RWPE2 (cell line): ENCODE data around the gene LRMDA.

Experiments
- ATAC-seq: fragments of 200-7000 bp; cut with Tn5 transposase; 3 replicates; pipeline ENCODE4 v1.9.1; 2021; ENCODE audit warnings: low read depth
- DNase-seq: peaks from one replicate; pipeline ENCODE4 v3.0.0-alpha.2; 2020; ENCODE audit warnings: low spot score
- H3K27ac ChIP-seq: fragments of 450-650 bp; 2 replicates; pipeline ENCODE4 v1.5.1; 2017; ENCODE audit warnings: mild to moderate bottlenecking; ENCODE audit not compliant: poor library complexity, severe bottlenecking
- H3K27me3 ChIP-seq: fragments of 250-450 bp; sonication (Bioruptor Pico); 2 replicates; pipeline ENCODE4 v1.5.1; 2021; ENCODE audit warnings: mild to moderate bottlenecking, moderate library complexity; ENCODE audit not compliant: insufficient read depth, poor library complexity, severe bottlenecking
- H3K36me3 ChIP-seq: fragments of 250-450 bp; sonication (Bioruptor Pico); 2 replicates; pipeline ENCODE4 v1.5.1; 2020; ENCODE audit warnings: low read depth, mild to moderate bottlenecking, moderate library complexity
- H3K4me1 ChIP-seq: fragments of 250-450 bp; sonication (Bioruptor Pico); 2 replicates; pipeline ENCODE4 v1.5.1; 2021; ENCODE audit warnings: mild to moderate bottlenecking, moderate library complexity; ENCODE audit not compliant: insufficient read depth, poor library complexity, severe bottlenecking
- H3K4me3 ChIP-seq: fragments of 250-450 bp; sonication (Bioruptor Pico); 2 replicates; pipeline ENCODE4 v1.5.1; 2021; ENCODE audit warnings: mild to moderate bottlenecking, moderate library complexity; ENCODE audit not compliant: severe bottlenecking
- H3K9me3 ChIP-seq: fragments of 250-450 bp; sonication (Bioruptor Pico); 2 replicates; pipeline ENCODE4 v1.5.1; 2021; ENCODE audit warnings: mild to moderate bottlenecking, moderate library complexity; ENCODE audit not compliant: severe bottlenecking
- TF ChIP-seq, protein P1 (sequence below): fragments of 450-650 bp; IDR thresholded peaks from one replicate; pipeline ENCODE4 v1.5.1; 2017; ENCODE audit warnings: mild to moderate bottlenecking, moderate library complexity; ENCODE audit not compliant: poor library complexity, severe bottlenecking

LRMDA gene

DNA sequence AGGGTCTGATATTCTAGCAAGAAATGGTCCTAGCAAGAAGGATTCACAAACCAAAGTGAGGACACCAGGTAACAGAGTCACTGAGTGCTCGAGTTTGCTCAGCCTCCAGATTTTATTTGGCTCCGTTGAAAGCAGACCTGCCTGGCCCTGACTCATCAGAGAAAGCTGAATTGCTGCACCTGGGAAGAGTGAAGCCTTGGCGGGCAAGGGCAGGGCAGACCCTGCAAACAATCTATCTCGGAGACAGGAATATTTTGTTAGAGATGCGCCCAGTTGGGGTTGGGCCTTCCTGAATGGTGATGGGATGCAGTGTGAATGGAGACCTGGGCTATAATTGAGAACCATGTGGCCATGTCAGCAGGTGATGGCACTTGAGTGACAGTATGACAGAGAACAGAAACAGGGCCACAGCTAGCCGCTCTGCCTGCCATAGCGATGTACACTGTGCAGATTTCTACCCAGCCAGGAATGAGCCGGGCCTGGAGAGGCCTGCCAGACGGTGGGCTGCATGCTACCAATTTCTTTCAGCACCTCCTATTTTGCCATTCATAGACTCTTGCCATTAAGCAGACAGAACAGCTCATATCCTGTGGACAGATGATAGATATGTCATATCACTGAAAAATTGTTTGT, 744.2 kb downstream of the LRMDA start:
- Histone ChIP-seq H3K9me3 (no peaks in the 10 kb centered on the region), H3K4me3 (no peak overlapping the region), H3K36me3 (no peaks in the 10 kb centered on the region), H3K27ac (no peak overlapping the region), H3K27me3 (no peaks in the 10 kb centered on the region), H3K4me1 (no peaks in the 10 kb centered on the region)
- no peak for ATAC-seq
- DNase-seq, result no peak
- TF ChIP-seq, protein P1, sequence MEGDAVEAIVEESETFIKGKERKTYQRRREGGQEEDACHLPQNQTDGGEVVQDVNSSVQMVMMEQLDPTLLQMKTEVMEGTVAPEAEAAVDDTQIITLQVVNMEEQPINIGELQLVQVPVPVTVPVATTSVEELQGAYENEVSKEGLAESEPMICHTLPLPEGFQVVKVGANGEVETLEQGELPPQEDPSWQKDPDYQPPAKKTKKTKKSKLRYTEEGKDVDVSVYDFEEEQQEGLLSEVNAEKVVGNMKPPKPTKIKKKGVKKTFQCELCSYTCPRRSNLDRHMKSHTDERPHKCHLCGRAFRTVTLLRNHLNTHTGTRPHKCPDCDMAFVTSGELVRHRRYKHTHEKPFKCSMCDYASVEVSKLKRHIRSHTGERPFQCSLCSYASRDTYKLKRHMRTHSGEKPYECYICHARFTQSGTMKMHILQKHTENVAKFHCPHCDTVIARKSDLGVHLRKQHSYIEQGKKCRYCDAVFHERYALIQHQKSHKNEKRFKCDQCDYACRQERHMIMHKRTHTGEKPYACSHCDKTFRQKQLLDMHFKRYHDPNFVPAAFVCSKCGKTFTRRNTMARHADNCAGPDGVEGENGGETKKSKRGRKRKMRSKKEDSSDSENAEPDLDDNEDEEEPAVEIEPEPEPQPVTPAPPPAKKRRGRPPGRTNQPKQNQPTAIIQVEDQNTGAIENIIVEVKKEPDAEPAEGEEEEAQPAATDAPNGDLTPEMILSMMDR, result no peak

DNA sequence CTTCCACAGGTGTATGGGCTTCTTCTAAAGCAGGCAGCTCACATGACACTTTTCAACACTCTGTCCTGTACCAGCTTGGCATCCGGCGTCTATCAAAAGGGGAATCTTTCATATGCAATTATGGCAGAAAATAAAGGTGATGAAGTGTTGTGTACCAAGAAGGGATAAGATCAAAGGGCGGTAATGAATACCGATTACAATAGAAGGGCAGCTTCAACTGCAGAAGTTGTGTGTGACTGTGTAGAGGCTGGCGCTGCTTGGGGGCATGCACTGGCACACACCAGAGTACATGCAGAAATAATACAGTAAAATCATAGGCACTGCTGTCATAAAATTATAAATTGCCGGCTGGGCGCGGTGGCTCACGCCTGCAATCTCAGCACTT, 744.7 kb downstream of the LRMDA start:
- TF ChIP-seq, protein P1, result no peak

DNA sequence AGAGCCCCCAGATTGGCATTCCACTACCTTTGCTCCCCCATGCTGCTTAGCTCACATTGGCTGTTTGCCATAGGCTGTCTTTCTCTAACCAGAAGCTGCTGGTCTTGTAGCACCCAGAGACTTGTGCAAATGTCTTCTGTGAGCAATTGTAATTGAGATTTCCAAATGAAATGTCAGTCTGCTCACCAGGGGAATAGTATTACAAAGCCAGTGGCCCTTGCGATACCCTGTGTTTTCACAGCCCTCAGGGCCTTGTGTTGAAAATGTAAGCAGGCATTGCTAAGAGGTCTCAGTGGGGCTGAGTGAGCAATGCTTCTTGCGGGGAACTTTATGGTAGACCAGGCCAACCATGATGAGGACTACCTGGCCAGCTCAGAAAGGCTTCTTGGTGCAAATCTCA, 746.5 kb downstream of the LRMDA start:
- H3K27me3 ChIP-seq, result no peaks in the 10 kb centered on the region
- H3K27ac ChIP-seq, result no peak overlapping the region
- no peaks in the 10 kb centered on the region for H3K36me3 ChIP-seq
- H3K9me3 ChIP-seq, result no peaks in the 10 kb centered on the region
- TF ChIP-seq, protein P1, result no peak
- no peak overlapping the region for H3K4me3 ChIP-seq
- H3K4me1 ChIP-seq, result no peaks in the 10 kb centered on the region
- DNase-seq (no peak), ATAC-seq (no peak)

More for the DNA sequence above, 744.7 kb downstream of the LRMDA start:
- H3K4me1 ChIP-seq, result no peaks in the 10 kb centered on the region
- DNase-seq (no peak), ATAC-seq (no peak)
- no peak overlapping the region for H3K27ac ChIP-seq
- H3K9me3 ChIP-seq, result no peaks in the 10 kb centered on the region
- no peak overlapping the region for H3K4me3 ChIP-seq
- no peaks in the 10 kb centered on the region for H3K27me3 ChIP-seq
- no peaks in the 10 kb centered on the region for H3K36me3 ChIP-seq

DNA sequence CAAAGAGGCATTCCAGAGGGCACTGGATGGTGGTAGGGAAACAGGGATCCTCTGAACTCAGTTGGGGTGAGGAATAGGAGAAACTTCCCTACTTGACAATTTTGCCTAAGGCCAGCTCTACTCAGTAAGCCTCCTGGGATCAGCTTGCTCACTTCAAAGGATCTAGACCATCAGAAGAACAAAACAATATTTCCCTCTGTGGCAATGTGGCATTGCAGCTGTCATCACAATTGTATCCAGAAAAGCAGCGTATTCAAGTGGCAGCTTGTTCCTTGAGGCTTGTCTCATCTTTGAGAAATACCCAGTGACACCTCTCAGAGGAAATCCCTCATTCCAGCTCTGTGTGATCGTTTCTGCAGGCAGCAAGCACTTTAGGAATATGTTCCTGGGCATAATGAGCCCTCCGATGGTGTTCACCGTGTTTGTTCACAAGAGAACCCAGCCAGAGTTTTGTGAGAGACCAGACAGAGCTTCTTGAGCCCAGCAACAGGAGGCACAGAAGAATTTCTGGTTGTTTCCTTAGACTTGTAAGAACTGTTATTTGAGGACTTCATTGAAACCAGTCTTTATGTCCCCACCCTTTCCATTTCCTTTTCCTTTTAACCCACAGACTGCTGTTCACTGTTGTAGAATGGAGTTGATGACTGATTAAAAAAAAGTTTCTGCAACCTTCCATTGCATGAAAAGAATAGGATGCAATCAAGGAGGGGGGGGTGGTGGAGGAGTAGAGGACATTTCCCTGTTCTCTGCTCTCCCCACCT, 747.3 kb downstream of the LRMDA start:
- Histone ChIP-seq H3K36me3 (no peaks in the 10 kb centered on the region), H3K27me3 (no peaks in the 10 kb centered on the region), H3K9me3 (no peaks in the 10 kb centered on the region), H3K4me1 (no peaks in the 10 kb centered on the region), H3K27ac (no peak overlapping the region), H3K4me3 (no peak overlapping the region)
- no peak for ATAC-seq
- TF ChIP-seq, protein P1, result no peak
- no peak for DNase-seq

DNA sequence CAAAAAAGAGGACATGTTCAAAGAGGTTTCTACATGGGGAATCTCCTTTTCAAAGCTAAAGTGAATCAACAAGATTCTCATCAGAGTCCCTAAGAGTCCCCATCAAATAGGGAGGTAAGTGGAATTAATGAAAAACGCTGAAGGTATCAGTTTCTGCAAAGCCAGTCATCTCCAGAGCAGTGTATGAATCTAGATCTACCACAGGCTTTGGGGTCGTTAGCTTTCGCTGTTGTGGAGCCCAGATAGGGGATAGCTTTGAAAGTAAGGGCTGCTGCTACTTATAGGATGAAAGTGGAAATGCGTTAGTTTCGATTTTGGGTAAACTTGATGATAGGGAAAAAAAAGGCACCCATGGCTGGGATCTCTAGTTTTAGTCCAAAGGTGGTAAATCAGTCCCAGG, 748.4 kb downstream of the LRMDA start:
- Histone ChIP-seq H3K27me3 (no peaks in the 10 kb centered on the region), H3K27ac (no peak overlapping the region), H3K4me3 (no peak overlapping the region), H3K36me3 (no peaks in the 10 kb centered on the region), H3K4me1 (no peaks in the 10 kb centered on the region), H3K9me3 (no peaks in the 10 kb centered on the region)
- ATAC-seq, result no peak
- DNase-seq, result no peak
- TF ChIP-seq, protein P1, result no peak
